GM18505 (cell line): ENCODE measurements around the gene SSR2.
"Not testable (repeated sequence)": the region's sequence is repeated elsewhere in the genome, so short reads cannot be mapped to it uniquely, and the experiment has no call there.

ENCODE experiments used
- ATAC-seq: cut with Tn5 transposase; IDR thresholded peaks from one replicate; pipeline ENCODE4 v1.9.1; 2021; ENCODE audit not compliant: unreplicated experiment
- POLR2A ChIP-seq: IDR thresholded peaks from 4 replicates; pipeline ENCODE4 v1.6.1; 2011; ENCODE audit warnings: borderline replicate concordance; ENCODE audit not compliant: insufficient read depth, insufficient read length; ENCODE audit errors: extremely low read depth

Gene SSR2

GRCh38 chr1:155990005-155990739 is 30.6 kb downstream of the SSR2 start:
- ATAC-seq: no peak
- no peak for TF ChIP-seq POLR2A

- peak; percentile 64 for ATAC-seq
- TF ChIP-seq POLR2A: no peak
Observed at GRCh38 chr1:155989242-155990004, 31.3 kb downstream of the SSR2 start.

GRCh38 chr1:155984903-155985645 is 35.7 kb downstream of the SSR2 start:
- not testable (repeated sequence) for ATAC-seq

GRCh38 chr1:155984341-155984740 is 36.4 kb downstream of the SSR2 start:
- TF ChIP-seq POLR2A: no peak
- no peak for ATAC-seq

GRCh38 chr1:155983191-155984024 is 37.3 kb downstream of the SSR2 start:
- no peak for ATAC-seq
- peak; percentile 62 for TF ChIP-seq POLR2A

GRCh38 chr1:155982106-155982505 is 38.6 kb downstream of the SSR2 start:
- no peak for ATAC-seq
- no peak for TF ChIP-seq POLR2A

GRCh38 chr1:155981266-155982088 is 39.3 kb downstream of the SSR2 start:
- ATAC-seq: no peak
- peak; percentile 55 for TF ChIP-seq POLR2A

GRCh38 chr1:155979597-155980343 is 41.0 kb downstream of the SSR2 start:
- TF ChIP-seq POLR2A: peak; percentile 46
- ATAC-seq: no peak

- no peak for ATAC-seq
- peak; percentile 12 for TF ChIP-seq POLR2A
Observed at GRCh38 chr1:155978973-155979429, 41.8 kb downstream of the SSR2 start.

- ATAC-seq: peak; percentile 40
- TF ChIP-seq POLR2A: peak; percentile 85
Observed at GRCh38 chr1:155978325-155978972, 42.3 kb downstream of the SSR2 start, which contains the start of gene ARHGEF2. Gene ARHGEF2 (minus strand): TSS chr1:155978547. CDS start chr1:155978427, 120 bp downstream.

GRCh38 chr1:155977690-155978324 is 42.9 kb downstream of the SSR2 start:
- ATAC-seq: no peak
- TF ChIP-seq POLR2A: peak; percentile 60
